ENCODE results near the gene TMEM82.

DNA sequence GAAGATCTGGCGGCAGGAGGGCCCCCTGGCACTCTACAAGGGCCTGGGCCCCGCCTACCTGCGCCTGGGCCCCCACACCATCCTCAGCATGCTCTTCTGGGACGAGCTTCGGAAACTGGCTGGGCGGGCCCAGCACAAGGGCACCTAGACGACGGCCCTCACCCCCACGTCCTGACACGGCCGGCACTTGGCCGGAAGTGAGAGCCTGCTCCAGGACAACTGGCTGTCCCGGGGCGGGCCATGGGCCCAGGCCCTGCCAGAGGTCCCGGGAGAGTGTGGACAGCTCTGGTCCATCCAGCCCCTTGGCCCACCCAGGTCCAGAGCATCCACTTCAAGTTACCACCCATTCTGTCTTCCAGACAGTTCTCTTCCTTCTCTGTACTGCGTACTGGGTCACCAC lies 3.0 kb upstream of the TMEM82 start:
- no peak for TF ChIP-seq EZH2 (IDR thresholded peaks at IDR 0.05; ENCODE audit: borderline replicate concordance, low read depth, low read length, poor library complexity, severe bottlenecking)
- TF ChIP-seq, protein P1, sequence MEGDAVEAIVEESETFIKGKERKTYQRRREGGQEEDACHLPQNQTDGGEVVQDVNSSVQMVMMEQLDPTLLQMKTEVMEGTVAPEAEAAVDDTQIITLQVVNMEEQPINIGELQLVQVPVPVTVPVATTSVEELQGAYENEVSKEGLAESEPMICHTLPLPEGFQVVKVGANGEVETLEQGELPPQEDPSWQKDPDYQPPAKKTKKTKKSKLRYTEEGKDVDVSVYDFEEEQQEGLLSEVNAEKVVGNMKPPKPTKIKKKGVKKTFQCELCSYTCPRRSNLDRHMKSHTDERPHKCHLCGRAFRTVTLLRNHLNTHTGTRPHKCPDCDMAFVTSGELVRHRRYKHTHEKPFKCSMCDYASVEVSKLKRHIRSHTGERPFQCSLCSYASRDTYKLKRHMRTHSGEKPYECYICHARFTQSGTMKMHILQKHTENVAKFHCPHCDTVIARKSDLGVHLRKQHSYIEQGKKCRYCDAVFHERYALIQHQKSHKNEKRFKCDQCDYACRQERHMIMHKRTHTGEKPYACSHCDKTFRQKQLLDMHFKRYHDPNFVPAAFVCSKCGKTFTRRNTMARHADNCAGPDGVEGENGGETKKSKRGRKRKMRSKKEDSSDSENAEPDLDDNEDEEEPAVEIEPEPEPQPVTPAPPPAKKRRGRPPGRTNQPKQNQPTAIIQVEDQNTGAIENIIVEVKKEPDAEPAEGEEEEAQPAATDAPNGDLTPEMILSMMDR (conservative IDR thresholded peaks at IDR 0.05; ENCODE audit: low read depth, low read length): no peak

Measured in A673 (cell line).